ENCODE measurements around the gene BRSK1.

Gene BRSK1

GRCh38 chr19:55275851-55276719, 7.7 kb upstream of the BRSK1 start:
- Mint-ChIP-seq H3K27me3 (no peaks in the 10 kb centered on the region), H3K36me3 (peaks cover 18% of the 10 kb centered on the region), H3K4me3 (no peak overlapping the region), H3K9me3 (no peaks in the 10 kb centered on the region), H3K27ac (peak overlapping the region; percentile 83), H3K4me1 (peaks cover 35% of the 10 kb centered on the region)
- DNase-seq = no peak
- CTCF ChIA-PET = interaction anchor here (1.0 to 1.2 kb wide), 2 partner anchors 13 to 15 kb away, joined by 3 to 5 read pairs; no protein-coding TSS in a partner anchor

- Mint-ChIP-seq H3K27me3 (no peaks in the 10 kb centered on the region), H3K9me3 (no peaks in the 10 kb centered on the region), H3K4me3 (peak overlapping the region; percentile 51), H3K27ac (peak overlapping the region; percentile 83), H3K4me1 (peaks cover 37% of the 10 kb centered on the region), H3K36me3 (peaks cover 18% of the 10 kb centered on the region)
- DNase-seq = no peak
- CTCF ChIA-PET = interaction anchor here (1.2 kb wide), 1 partner anchor 14 kb away, joined by 3 read pairs; no protein-coding TSS in a partner anchor
These were observed 6.9 kb upstream of the BRSK1 start for GRCh38 chr19:55276720-55277430.

GRCh38 chr19:55277494-55277893, 6.3 kb upstream of the BRSK1 start:
- no peak for DNase-seq
- H3K9me3 Mint-ChIP-seq = no peaks in the 10 kb centered on the region
- peaks cover 12% of the 10 kb centered on the region for H3K36me3 Mint-ChIP-seq
- peaks cover 3% of the 10 kb centered on the region for H3K27me3 Mint-ChIP-seq
- peak overlapping the region; percentile 51 for H3K4me3 Mint-ChIP-seq
- CTCF ChIA-PET = interaction anchor here (1.2 kb wide), 1 partner anchor 15 kb away, joined by 3 read pairs; no protein-coding TSS in a partner anchor
- H3K4me1 Mint-ChIP-seq = peaks cover 39% of the 10 kb centered on the region
- H3K27ac Mint-ChIP-seq = peak overlapping the region; percentile 42

DNA sequence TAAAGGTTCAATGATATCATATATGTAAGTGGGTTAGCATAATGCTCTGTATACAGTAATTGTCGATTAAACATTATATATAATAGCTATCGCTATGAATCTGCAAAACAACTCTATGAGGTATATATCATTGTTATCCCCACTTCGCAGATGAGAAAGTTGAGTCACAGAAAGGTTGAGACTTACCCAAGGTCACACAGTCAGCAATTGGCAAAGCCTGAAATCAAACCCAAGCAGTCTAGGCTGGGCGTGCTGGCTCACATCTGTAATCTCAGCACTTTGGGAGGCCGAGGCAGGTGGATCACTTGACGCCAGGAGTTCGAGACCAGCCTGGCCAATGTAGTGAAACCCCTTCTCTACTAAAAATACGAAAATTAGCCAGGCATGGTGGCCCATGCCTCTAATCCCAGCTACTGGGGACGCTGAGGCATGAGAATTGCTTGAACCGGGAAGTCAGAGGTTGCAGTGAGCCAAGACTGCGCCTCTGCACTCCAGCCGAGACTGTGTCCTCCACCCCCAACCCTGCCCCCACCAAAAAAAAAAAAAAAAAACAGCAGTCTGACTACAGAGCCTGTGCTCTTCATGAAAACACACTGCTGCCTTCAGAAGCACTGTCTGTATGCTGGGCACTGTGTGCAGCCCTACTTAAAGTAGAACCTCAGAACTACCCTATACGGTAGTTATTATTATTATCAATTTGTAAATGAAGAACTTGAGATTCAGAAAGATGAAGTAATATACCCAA, 5.2 kb upstream of the BRSK1 start:
- Mint-ChIP-seq H3K9me3 (no peaks in the 10 kb centered on the region), H3K36me3 (peaks cover 10% of the 10 kb centered on the region), H3K27ac (peak overlapping the region; percentile 19), H3K4me3 (peak overlapping the region; percentile 97), H3K4me1 (peaks cover 45% of the 10 kb centered on the region), H3K27me3 (peaks cover 13% of the 10 kb centered on the region)
- CTCF ChIA-PET = no interaction called here
- no peak for DNase-seq

DNA sequence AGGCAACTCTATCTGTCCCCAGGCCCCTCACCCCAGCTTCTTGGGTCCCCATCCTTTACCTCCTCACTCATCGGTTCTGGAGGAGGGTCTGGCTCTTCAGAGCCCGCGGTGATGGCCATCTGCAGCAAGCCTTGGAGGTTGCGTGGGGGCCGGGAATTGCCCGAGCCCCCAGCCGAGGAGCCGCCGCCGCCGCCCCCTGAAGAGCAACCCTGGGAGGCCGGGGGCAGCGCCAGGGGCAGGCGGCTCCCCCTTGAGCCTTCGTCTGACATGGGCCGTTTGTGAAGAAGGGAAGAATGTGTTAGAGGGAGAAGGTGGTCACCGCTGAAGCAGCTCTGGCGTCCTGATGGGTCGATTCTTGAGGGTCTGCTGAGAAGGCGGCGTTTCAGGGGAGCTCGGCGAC, 4.5 kb upstream of the BRSK1 start:
- H3K9me3 Mint-ChIP-seq = no peaks in the 10 kb centered on the region
- peaks cover 16% of the 10 kb centered on the region for H3K27me3 Mint-ChIP-seq
- peak overlapping the region; percentile 93 for H3K27ac Mint-ChIP-seq
- H3K4me1 Mint-ChIP-seq = peaks cover 46% of the 10 kb centered on the region
- peaks cover 8% of the 10 kb centered on the region for H3K36me3 Mint-ChIP-seq
- H3K4me3 Mint-ChIP-seq = peak overlapping the region; percentile 97
- DNase-seq = no peak
- CTCF ChIA-PET = interaction anchor here (1.5 to 1.9 kb wide), 2 partner anchors 13 to 19 kb away, joined by 8 to 9 read pairs; partner anchors contain the start of gene PPP6R1

DNA sequence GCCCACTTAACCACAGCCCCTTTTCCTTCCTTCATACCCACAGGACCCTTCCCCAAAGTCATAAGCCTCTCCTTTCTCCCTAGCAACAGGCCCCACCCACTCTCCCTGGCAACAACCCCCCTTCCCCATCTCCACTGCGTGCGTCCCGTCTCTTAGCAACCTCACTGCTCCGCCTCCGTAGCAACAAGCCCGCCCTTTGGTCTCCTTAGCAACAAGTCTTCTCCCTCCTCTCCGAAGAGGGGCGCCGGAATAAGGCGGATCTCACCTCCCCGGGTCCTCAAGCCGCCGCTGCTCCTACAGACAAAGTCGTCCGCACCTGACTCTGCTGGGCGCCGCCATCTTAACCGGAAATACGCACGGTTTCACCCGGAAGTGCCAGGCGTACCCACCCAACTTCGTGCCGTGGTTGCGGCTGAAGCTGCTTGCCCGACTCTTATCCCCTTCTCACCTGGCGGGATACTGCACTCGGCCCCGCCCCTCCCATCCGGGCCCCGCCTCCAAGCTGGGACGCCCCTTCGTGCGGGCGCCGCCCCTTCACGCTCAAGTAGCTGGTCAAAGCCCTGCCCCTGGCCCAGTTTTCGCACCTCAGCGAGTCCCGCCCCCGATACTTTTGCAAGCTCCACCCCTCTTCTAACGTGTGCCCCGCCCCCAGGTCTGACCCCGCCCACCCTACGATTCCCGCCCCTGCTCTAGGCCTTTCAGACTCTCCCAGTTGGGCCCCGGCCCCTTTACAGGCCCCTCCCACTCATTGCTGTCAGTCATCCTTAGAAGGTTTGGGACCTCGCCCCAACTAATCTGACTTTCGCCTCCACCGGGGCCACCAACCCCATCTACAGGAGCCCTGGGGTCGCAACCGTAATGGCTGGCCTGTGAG, 3.8 kb upstream of the BRSK1 start, which contains the start of gene HSPBP1:
HSPBP1 (minus strand) TSS at position 341 of the 874 bp plus-strand sequence. CDS start 502 bp downstream, outside the sequence.
- peaks cover 19% of the 10 kb centered on the region for H3K27me3 Mint-ChIP-seq
- H3K27ac Mint-ChIP-seq = peak within 1 kb of the TSS; percentile 93
- H3K9me3 Mint-ChIP-seq = no peaks in the 10 kb centered on the region
- peak; percentile 96 for DNase-seq
- peaks cover 8% of the 10 kb centered on the region for H3K36me3 Mint-ChIP-seq
- H3K4me1 Mint-ChIP-seq = peaks cover 46% of the 10 kb centered on the region
- CTCF ChIA-PET = interaction anchor here (0.8 to 1.9 kb wide), 5 partner anchors 9 to 26 kb away, joined by 3 to 9 read pairs (median 5); partner anchors contain the start of gene PPP6R1
- H3K4me3 Mint-ChIP-seq = peak within 1 kb of the TSS; percentile 97

DNA sequence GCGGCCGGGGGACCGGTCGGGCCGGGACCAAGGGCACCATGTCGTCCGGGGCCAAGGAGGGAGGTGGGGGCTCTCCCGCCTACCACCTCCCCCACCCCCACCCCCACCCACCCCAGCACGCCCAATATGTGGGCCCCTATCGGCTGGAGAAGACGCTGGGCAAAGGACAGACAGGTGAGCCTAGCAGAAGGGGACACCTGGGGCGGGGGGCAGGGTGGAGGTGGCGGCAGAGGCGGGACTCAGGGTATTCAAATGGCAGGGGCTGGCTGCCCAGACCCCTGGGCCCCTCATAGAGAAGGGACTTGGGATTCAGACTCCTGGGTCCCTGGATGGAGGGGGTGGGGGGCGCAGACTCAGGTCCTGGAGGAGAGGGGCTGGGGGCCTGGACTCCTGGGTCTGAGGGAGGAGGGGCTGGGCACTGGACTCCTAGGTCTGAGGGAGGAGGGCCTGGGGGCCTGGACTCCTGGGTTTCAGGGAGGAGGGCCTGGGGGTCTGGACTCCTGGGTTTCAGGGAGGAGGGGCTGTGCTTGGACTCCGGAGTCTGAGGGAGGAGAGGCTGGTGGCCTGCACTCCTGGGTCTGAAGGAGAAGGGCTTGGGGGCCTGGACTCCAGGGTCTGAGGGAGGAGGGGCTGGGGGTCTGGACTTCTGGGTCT, 735 bp downstream of the BRSK1 start:
- Mint-ChIP-seq H3K27ac (no peak overlapping the region), H3K9me3 (no peaks in the 10 kb centered on the region), H3K4me1 (peaks cover 28% of the 10 kb centered on the region), H3K36me3 (peaks cover 3% of the 10 kb centered on the region), H3K27me3 (peaks cover 21% of the 10 kb centered on the region), H3K4me3 (no peak overlapping the region)
- CTCF ChIA-PET = no interaction called here
- no peak for DNase-seq

DNA sequence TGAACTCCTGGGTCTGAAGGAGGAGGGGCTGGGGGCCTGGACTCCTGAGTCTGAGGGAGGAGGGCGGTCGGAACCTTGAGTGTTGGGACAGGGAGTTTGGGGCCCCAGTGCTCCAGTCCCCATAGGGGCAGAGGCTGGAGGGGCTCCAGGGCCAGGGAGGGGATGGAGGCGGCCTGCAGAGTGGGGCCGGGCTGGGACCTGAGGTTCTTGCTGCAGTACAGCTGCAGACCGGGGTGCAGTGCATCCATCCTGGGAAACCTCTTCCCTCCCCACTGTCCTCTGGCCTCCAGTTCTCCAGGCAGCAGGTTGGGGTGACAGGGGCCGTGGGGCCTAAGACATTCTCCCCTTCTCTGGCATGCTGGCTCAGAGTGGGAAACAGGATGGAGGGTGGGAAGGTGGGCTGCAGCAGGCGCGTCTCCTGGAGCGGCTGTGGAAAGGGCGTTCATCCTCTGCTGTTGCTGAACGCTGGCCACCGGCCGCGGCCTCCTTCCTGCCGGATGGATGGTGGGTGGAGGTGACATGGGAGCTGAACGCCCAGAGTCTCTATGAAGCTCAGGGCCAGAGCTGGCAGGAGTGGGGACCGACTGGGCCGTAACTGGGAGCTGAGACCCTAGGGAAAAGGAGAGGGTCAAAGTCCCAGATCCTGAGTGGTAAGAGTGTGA, 1.6 kb downstream of the BRSK1 start:
- no peak overlapping the region for H3K27ac Mint-ChIP-seq
- no peaks in the 10 kb centered on the region for H3K36me3 Mint-ChIP-seq
- peaks cover 20% of the 10 kb centered on the region for H3K4me1 Mint-ChIP-seq
- no peak for DNase-seq
- H3K9me3 Mint-ChIP-seq = no peaks in the 10 kb centered on the region
- H3K4me3 Mint-ChIP-seq = no peak overlapping the region
- peaks cover 21% of the 10 kb centered on the region for H3K27me3 Mint-ChIP-seq
- CTCF ChIA-PET = no interaction called here

DNA sequence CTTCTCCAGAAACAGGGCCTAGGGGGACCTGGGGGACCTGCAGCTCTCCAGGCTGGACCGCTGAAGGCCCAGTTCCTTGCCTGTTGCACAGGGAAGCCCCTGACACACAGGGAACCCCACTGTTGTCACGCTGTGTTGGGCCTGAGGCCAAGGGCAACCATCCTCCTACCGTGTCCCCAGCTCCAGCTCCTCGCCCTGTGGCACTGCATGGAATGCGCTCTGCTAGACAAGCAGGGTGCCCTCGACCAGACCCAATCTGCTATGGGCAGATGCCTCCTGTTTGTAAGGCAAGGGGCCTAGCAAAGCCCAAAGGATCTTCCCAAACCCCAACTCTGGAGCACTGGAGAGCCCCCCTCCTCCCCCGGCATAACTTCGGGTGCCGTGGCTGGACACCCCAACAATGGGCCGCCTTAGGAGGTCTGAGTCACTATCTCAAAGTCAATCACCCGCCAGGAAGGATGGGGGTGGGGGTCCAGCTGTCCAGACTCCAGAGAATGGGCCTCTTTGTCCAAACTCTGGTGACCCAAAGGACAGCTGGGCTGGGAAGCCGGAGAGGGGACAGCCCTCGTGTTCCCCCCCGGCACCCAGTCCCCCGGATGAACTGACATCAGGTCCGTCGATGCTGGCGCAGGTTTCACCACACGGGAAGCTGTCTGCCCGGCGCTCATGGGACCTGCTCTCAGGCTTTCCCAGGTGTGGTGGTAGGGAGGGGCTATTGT, 3.7 kb downstream of the BRSK1 start:
- Mint-ChIP-seq H3K4me3 (no peak overlapping the region), H3K27me3 (peaks cover 18% of the 10 kb centered on the region), H3K9me3 (no peaks in the 10 kb centered on the region), H3K36me3 (no peaks in the 10 kb centered on the region), H3K4me1 (peaks cover 16% of the 10 kb centered on the region), H3K27ac (no peak overlapping the region)
- CTCF ChIA-PET = interaction anchor here (1.0 kb wide), 1 partner anchor 14 kb away, joined by 4 read pairs; no protein-coding TSS in a partner anchor
- no peak for DNase-seq

DNA sequence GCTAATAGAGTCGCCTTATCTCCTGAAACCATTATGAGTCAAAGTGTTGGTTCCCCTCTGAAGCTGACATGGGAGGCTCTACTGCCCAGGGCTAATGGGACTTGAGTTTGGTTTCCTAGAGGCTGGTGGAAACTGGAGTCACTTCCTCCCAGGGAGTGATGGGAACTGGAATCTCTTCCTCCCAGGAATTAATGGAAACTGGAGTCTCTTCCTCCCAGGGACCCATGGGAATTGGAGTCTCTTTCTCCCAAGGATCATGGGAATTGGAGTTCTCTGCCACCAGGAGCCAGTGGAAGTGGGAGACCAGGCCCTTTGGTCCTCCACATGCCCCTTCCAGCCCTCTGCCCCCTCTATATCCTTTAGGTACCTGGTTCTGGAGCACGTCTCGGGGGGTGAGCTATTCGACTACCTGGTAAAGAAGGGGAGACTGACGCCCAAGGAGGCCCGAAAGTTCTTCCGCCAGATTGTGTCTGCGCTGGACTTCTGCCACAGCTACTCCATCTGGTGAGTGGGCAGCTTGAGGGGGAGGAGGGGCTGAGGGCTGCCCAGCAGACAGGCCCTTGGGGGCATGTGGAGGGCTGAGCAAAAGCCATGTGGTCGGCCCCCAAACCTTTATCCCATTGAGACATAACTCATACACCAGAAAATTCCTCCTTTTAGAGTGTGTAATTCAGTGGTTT, 5.5 kb downstream of the BRSK1 start:
- H3K27me3 Mint-ChIP-seq = peaks cover 5% of the 10 kb centered on the region
- H3K36me3 Mint-ChIP-seq = no peaks in the 10 kb centered on the region
- H3K4me3 Mint-ChIP-seq = no peak overlapping the region
- peaks cover 9% of the 10 kb centered on the region for H3K4me1 Mint-ChIP-seq
- no peak for DNase-seq
- CTCF ChIA-PET = interaction anchor here (0.6 to 1.3 kb wide), 2 partner anchors 9 to 84 kb away, joined by 3 read pairs; partner anchors contain the start of gene HSPBP1
- no peaks in the 10 kb centered on the region for H3K9me3 Mint-ChIP-seq
- H3K27ac Mint-ChIP-seq = no peak overlapping the region

GRCh38 chr19:55297267-55297666, 13.5 kb downstream of the BRSK1 start:
- H3K4me1 Mint-ChIP-seq = peaks cover 11% of the 10 kb centered on the region
- no peak overlapping the region for H3K4me3 Mint-ChIP-seq
- H3K27ac Mint-ChIP-seq = no peak overlapping the region
- DNase-seq = no peak
- H3K9me3 Mint-ChIP-seq = no peaks in the 10 kb centered on the region
- CTCF ChIA-PET = no interaction called here
- peaks cover 27% of the 10 kb centered on the region for H3K27me3 Mint-ChIP-seq
- H3K36me3 Mint-ChIP-seq = no peaks in the 10 kb centered on the region

Measured in activated naive CD4-positive, alpha-beta T cell treated with anti-CD3 and anti-CD28 coated beads, Interleukin-2, amount 10 ng/mL, durations not matched to agents 7 days and 5 days (primary cell).